Measurements from ENCODE around the gene CCDC138. TPM values are rescaled to one million over a fixed set of nuclear protein-coding genes. Genes with fewer than 3 reads are reported as not detected.

The CCDC138 gene
- total RNA-seq, 2 experiments from 2014 or later: 12.3 to 13.5 TPM

GRCh38 chr2:108908713-108909070 is 122.1 kb downstream of the CCDC138 start:
- H3K36me3 Mint-ChIP-seq (ENCODE audit: low read depth): no peaks in the 10 kb centered on the region
- no peaks in the 10 kb centered on the region for H3K9me3 Mint-ChIP-seq
- ChIA-PET POLR2A (interaction anchor here (0.6 kb wide), 1 partner anchor 34 kb away, joined by 3 read pairs; no protein-coding TSS in a partner anchor), CTCF (interaction anchor here (2.5 kb wide), 1 partner anchor 20 kb away, joined by 7 read pairs; no protein-coding TSS in a partner anchor)
- intact Hi-C loops (cut with micrococcal nuclease): no loop called here
- H3K27me3 Mint-ChIP-seq: no peaks in the 10 kb centered on the region
- ATAC-seq (no peak), DNase-seq (no peak)
- no peak overlapping the region for H3K27ac Mint-ChIP-seq
- TF ChIP-seq, protein P1, sequence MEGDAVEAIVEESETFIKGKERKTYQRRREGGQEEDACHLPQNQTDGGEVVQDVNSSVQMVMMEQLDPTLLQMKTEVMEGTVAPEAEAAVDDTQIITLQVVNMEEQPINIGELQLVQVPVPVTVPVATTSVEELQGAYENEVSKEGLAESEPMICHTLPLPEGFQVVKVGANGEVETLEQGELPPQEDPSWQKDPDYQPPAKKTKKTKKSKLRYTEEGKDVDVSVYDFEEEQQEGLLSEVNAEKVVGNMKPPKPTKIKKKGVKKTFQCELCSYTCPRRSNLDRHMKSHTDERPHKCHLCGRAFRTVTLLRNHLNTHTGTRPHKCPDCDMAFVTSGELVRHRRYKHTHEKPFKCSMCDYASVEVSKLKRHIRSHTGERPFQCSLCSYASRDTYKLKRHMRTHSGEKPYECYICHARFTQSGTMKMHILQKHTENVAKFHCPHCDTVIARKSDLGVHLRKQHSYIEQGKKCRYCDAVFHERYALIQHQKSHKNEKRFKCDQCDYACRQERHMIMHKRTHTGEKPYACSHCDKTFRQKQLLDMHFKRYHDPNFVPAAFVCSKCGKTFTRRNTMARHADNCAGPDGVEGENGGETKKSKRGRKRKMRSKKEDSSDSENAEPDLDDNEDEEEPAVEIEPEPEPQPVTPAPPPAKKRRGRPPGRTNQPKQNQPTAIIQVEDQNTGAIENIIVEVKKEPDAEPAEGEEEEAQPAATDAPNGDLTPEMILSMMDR (IDR thresholded peaks at IDR 0.05): no peak
- H3K4me3 Mint-ChIP-seq: no peak overlapping the region
- H3K4me1 Mint-ChIP-seq (ENCODE audit: low read depth): no peaks in the 10 kb centered on the region

GRCh38 chr2:108909275-108909823 is 122.8 kb downstream of the CCDC138 start:
- TF ChIP-seq, protein P1 (IDR thresholded peaks at IDR 0.05): no peak
- H3K4me1 Mint-ChIP-seq (ENCODE audit: low read depth): no peaks in the 10 kb centered on the region
- H3K36me3 Mint-ChIP-seq (ENCODE audit: low read depth): no peaks in the 10 kb centered on the region
- intact Hi-C loops (cut with micrococcal nuclease): no loop called here
- CTCF ChIA-PET: no interaction called here
- no peaks in the 10 kb centered on the region for H3K9me3 Mint-ChIP-seq
- no peaks in the 10 kb centered on the region for H3K27me3 Mint-ChIP-seq
- H3K4me3 Mint-ChIP-seq: no peak overlapping the region
- H3K27ac Mint-ChIP-seq: no peak overlapping the region
- POLR2A ChIA-PET: no interaction called here
- ATAC-seq (no peak), DNase-seq (no peak)

DNA sequence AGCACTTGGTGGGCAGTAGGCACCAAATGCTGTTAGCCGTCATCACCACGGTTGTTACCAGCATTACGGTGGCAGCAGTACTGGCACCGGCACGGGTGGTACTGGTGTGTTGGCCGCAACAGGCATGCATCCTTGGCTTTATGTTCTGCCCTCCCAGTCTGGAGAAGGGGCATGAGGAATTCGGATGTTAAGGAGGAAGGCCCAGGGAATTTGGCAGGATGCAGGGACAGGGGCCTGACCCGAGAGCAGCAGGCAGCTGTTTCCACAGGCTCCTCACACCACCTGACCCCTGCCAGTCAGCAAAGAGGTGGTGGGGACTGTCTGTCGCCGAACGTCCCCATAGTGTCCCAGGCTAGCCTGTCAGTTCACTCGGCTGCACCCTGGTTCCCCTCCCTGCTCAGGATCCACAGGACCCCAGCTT is 123.5 kb downstream of the CCDC138 start:
- Mint-ChIP-seq H3K4me3 (no peak overlapping the region), H3K27ac (no peak overlapping the region), H3K9me3 (no peaks in the 10 kb centered on the region), H3K36me3 (ENCODE audit: low read depth) (no peaks in the 10 kb centered on the region), H3K27me3 (no peaks in the 10 kb centered on the region), H3K4me1 (ENCODE audit: low read depth) (no peaks in the 10 kb centered on the region)
- no peak for DNase-seq
- no peak for ATAC-seq
- TF ChIP-seq, protein P1 (IDR thresholded peaks at IDR 0.05): no peak
- CTCF ChIA-PET: no interaction called here
- intact Hi-C loops (cut with micrococcal nuclease): no loop called here
- POLR2A ChIA-PET: no interaction called here

- ATAC-seq (no peak), DNase-seq (no peak)
- intact Hi-C loops (cut with micrococcal nuclease): no loop called here
- Mint-ChIP-seq H3K4me1 (ENCODE audit: low read depth) (no peaks in the 10 kb centered on the region), H3K4me3 (no peak overlapping the region), H3K27me3 (no peaks in the 10 kb centered on the region), H3K36me3 (ENCODE audit: low read depth) (no peaks in the 10 kb centered on the region), H3K9me3 (no peaks in the 10 kb centered on the region), H3K27ac (no peak overlapping the region)
- TF ChIP-seq, protein P1 (IDR thresholded peaks at IDR 0.05): no peak
- ChIA-PET CTCF (interaction anchor here (0.9 kb wide), 1 partner anchor 17 kb away, joined by 4 read pairs; no protein-coding TSS in a partner anchor), POLR2A (interaction anchor here (0.6 kb wide), 1 partner anchor 76 kb away, joined by 4 read pairs; no protein-coding TSS in a partner anchor)
Measured at GRCh38 chr2:108910541-108911396, 124.2 kb downstream of the CCDC138 start.

DNA sequence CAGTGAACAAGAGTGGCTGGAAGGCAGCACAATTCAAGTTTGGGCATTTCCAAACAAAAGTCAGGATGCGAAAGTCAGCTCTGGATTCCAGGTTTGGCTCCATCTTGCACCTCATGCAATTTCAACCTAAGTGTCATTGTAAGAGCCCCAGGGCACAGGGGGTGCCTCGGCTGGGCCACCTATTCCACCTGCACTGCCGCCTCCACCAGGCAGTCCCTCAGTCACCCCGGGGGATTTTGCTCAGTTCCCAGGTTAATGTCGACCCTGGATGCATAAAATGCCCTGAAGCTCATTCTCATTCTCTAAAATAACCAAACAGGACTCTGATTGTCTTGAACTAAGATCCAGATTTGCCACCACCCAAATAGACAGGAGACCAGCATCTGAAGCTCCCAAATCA is 124.8 kb downstream of the CCDC138 start:
- TF ChIP-seq, protein P1 (IDR thresholded peaks at IDR 0.05): no peak
- intact Hi-C loops (cut with micrococcal nuclease): no loop called here
- Mint-ChIP-seq H3K4me1 (ENCODE audit: low read depth) (no peaks in the 10 kb centered on the region), H3K36me3 (ENCODE audit: low read depth) (no peaks in the 10 kb centered on the region), H3K27ac (no peak overlapping the region), H3K4me3 (no peak overlapping the region), H3K27me3 (no peaks in the 10 kb centered on the region), H3K9me3 (no peaks in the 10 kb centered on the region)
- CTCF ChIA-PET: interaction anchor here (0.9 kb wide), 1 partner anchor 16 kb away, joined by 4 read pairs; no protein-coding TSS in a partner anchor
- ATAC-seq (no peak), DNase-seq (no peak)
- POLR2A ChIA-PET: interaction anchor here (0.6 kb wide), 1 partner anchor 75 kb away, joined by 4 read pairs; no protein-coding TSS in a partner anchor
